Stimulated activated naive CD8-positive, alpha-beta T cell treated with anti-CD3 and anti-CD28 coated beads, Interleukin-15, Interleukin-2, amounts not matched to agents 100 ng/mL and 50 ng/mL, for 24 hours (primary cell): ENCODE data around the gene MAP4K1.
"Not testable (repeated sequence)": the region's sequence is repeated elsewhere in the genome, so short reads cannot be mapped to it uniquely, and the experiment has no call there.

Source experiments
- H3K27ac Mint-ChIP-seq: one replicate; pipeline ENCODE4 v1.8.0; 2021; ENCODE audit warnings: mild to moderate bottlenecking, mixed read lengths
- H3K27me3 Mint-ChIP-seq: one replicate; pipeline ENCODE4 v1.8.0; 2021; ENCODE audit warnings: mixed read lengths
- H3K36me3 Mint-ChIP-seq: one replicate; pipeline ENCODE4 v1.8.0; 2021; ENCODE audit warnings: low read depth, mixed read lengths
- H3K4me1 Mint-ChIP-seq: one replicate; pipeline ENCODE4 v1.8.0; 2021; ENCODE audit warnings: low read depth, mixed read lengths
- H3K4me3 Mint-ChIP-seq: one replicate; pipeline ENCODE4 v1.8.0; 2021; ENCODE audit warnings: mild to moderate bottlenecking, mixed read lengths
- H3K9me3 Mint-ChIP-seq: one replicate; pipeline ENCODE4 v1.8.0; 2021; ENCODE audit warnings: mixed read lengths

Gene MAP4K1

GRCh38 chr19:38557205-38557799 is 60.5 kb downstream of the MAP4K1 start:
- Mint-ChIP-seq H3K27me3 (peaks cover 24% of the 10 kb centered on the region), H3K27ac (peak overlapping the region; percentile 52), H3K36me3 (no peaks in the 10 kb centered on the region), H3K4me3 (peak overlapping the region; percentile 26), H3K9me3 (no peaks in the 10 kb centered on the region), H3K4me1 (peaks cover 44% of the 10 kb centered on the region)

GRCh38 chr19:38556521-38557174 is 61.1 kb downstream of the MAP4K1 start:
- peaks cover 43% of the 10 kb centered on the region for H3K4me1 Mint-ChIP-seq
- H3K9me3 Mint-ChIP-seq: no peaks in the 10 kb centered on the region
- H3K36me3 Mint-ChIP-seq: no peaks in the 10 kb centered on the region
- H3K27me3 Mint-ChIP-seq: peaks cover 20% of the 10 kb centered on the region
- no peak overlapping the region for H3K27ac Mint-ChIP-seq
- H3K4me3 Mint-ChIP-seq: no peak overlapping the region

- no peak overlapping the region for H3K4me3 Mint-ChIP-seq
- peaks cover 45% of the 10 kb centered on the region for H3K4me1 Mint-ChIP-seq
- H3K36me3 Mint-ChIP-seq: no peaks in the 10 kb centered on the region
- H3K27me3 Mint-ChIP-seq: peaks cover 20% of the 10 kb centered on the region
- H3K27ac Mint-ChIP-seq: no peak overlapping the region
- no peaks in the 10 kb centered on the region for H3K9me3 Mint-ChIP-seq
Measured at GRCh38 chr19:38555200-38555599, 62.6 kb downstream of the MAP4K1 start.

GRCh38 chr19:38554676-38555141 is 63.0 kb downstream of the MAP4K1 start:
- Mint-ChIP-seq H3K4me1 (peaks cover 40% of the 10 kb centered on the region), H3K36me3 (no peaks in the 10 kb centered on the region), H3K4me3 (no peak overlapping the region), H3K27me3 (peaks cover 20% of the 10 kb centered on the region), H3K9me3 (no peaks in the 10 kb centered on the region), H3K27ac (no peak overlapping the region)

GRCh38 chr19:38553239-38553638 is 64.5 kb downstream of the MAP4K1 start:
- H3K36me3 Mint-ChIP-seq, H3K9me3 Mint-ChIP-seq, H3K4me3 Mint-ChIP-seq, H3K27ac Mint-ChIP-seq: not testable (repeated sequence)
- Mint-ChIP-seq H3K27me3 (peaks cover 20% of the 10 kb centered on the region), H3K4me1 (peaks cover 35% of the 10 kb centered on the region)

- Mint-ChIP-seq H3K36me3 (no peaks in the 10 kb centered on the region), H3K4me1 (peaks cover 29% of the 10 kb centered on the region), H3K27me3 (peaks cover 16% of the 10 kb centered on the region), H3K27ac (peak overlapping the region; percentile 54), H3K4me3 (peak overlapping the region; percentile 11), H3K9me3 (no peaks in the 10 kb centered on the region)
Measured at GRCh38 chr19:38551450-38551813, 66.3 kb downstream of the MAP4K1 start.

GRCh38 chr19:38550376-38550775 is 67.4 kb downstream of the MAP4K1 start:
- H3K27me3 Mint-ChIP-seq: peaks cover 12% of the 10 kb centered on the region
- no peaks in the 10 kb centered on the region for H3K36me3 Mint-ChIP-seq

GRCh38 chr19:38549942-38550341 is 67.8 kb downstream of the MAP4K1 start:
- peaks cover 22% of the 10 kb centered on the region for H3K4me1 Mint-ChIP-seq
- no peaks in the 10 kb centered on the region for H3K9me3 Mint-ChIP-seq
- no peak overlapping the region for H3K4me3 Mint-ChIP-seq
- no peaks in the 10 kb centered on the region for H3K36me3 Mint-ChIP-seq
- H3K27ac Mint-ChIP-seq: no peak overlapping the region
- H3K27me3 Mint-ChIP-seq: peaks cover 9% of the 10 kb centered on the region

More at GRCh38 chr19:38550376-38550775, 67.4 kb downstream of the MAP4K1 start:
- H3K4me1 Mint-ChIP-seq: peaks cover 26% of the 10 kb centered on the region
- H3K4me3 Mint-ChIP-seq: no peak overlapping the region
- H3K27ac Mint-ChIP-seq: no peak overlapping the region
- no peaks in the 10 kb centered on the region for H3K9me3 Mint-ChIP-seq

- Mint-ChIP-seq H3K4me1 (peaks cover 25% of the 10 kb centered on the region), H3K4me3 (no peak overlapping the region), H3K36me3 (no peaks in the 10 kb centered on the region), H3K27me3 (peaks cover 6% of the 10 kb centered on the region), H3K27ac (no peak overlapping the region), H3K9me3 (no peaks in the 10 kb centered on the region)
Measured at GRCh38 chr19:38549061-38549460, 68.7 kb downstream of the MAP4K1 start.

- H3K4me3 Mint-ChIP-seq: no peak overlapping the region
- H3K9me3 Mint-ChIP-seq: no peaks in the 10 kb centered on the region
- no peak overlapping the region for H3K27ac Mint-ChIP-seq
- H3K27me3 Mint-ChIP-seq: peaks cover 3% of the 10 kb centered on the region
- peaks cover 20% of the 10 kb centered on the region for H3K4me1 Mint-ChIP-seq
- H3K36me3 Mint-ChIP-seq: no peaks in the 10 kb centered on the region
Measured at GRCh38 chr19:38547421-38547820, 70.3 kb downstream of the MAP4K1 start.

GRCh38 chr19:38545596-38545995 is 72.2 kb downstream of the MAP4K1 start:
- H3K9me3 Mint-ChIP-seq: no peaks in the 10 kb centered on the region
- no peak overlapping the region for H3K27ac Mint-ChIP-seq
- peaks cover 11% of the 10 kb centered on the region for H3K4me1 Mint-ChIP-seq
- no peaks in the 10 kb centered on the region for H3K36me3 Mint-ChIP-seq
- H3K4me3 Mint-ChIP-seq: no peak overlapping the region
- peaks cover 3% of the 10 kb centered on the region for H3K27me3 Mint-ChIP-seq

- no peak overlapping the region for H3K4me3 Mint-ChIP-seq
- H3K4me1 Mint-ChIP-seq: peaks cover 14% of the 10 kb centered on the region
- no peak overlapping the region for H3K27ac Mint-ChIP-seq
- H3K36me3 Mint-ChIP-seq: no peaks in the 10 kb centered on the region
- H3K9me3 Mint-ChIP-seq: no peaks in the 10 kb centered on the region
- peaks cover 3% of the 10 kb centered on the region for H3K27me3 Mint-ChIP-seq
Measured at GRCh38 chr19:38544569-38545315, 73.0 kb downstream of the MAP4K1 start.

- H3K4me3 Mint-ChIP-seq: peak overlapping the region; percentile 24
- H3K27ac Mint-ChIP-seq: no peak overlapping the region
- H3K9me3 Mint-ChIP-seq: no peaks in the 10 kb centered on the region
- H3K4me1 Mint-ChIP-seq: peaks cover 21% of the 10 kb centered on the region
- peaks cover 3% of the 10 kb centered on the region for H3K27me3 Mint-ChIP-seq
- no peaks in the 10 kb centered on the region for H3K36me3 Mint-ChIP-seq
Measured at GRCh38 chr19:38543807-38544568, 73.8 kb downstream of the MAP4K1 start.

- peaks cover 28% of the 10 kb centered on the region for H3K4me1 Mint-ChIP-seq
- no peak overlapping the region for H3K27ac Mint-ChIP-seq
- peaks cover 3% of the 10 kb centered on the region for H3K27me3 Mint-ChIP-seq
- H3K4me3 Mint-ChIP-seq: no peak overlapping the region
- no peaks in the 10 kb centered on the region for H3K9me3 Mint-ChIP-seq
- no peaks in the 10 kb centered on the region for H3K36me3 Mint-ChIP-seq
Measured at GRCh38 chr19:38543286-38543806, 74.4 kb downstream of the MAP4K1 start.
